Activated CD4-positive, CD25-positive, alpha-beta regulatory T cell treated with anti-CD3 and anti-CD28 coated beads, Interleukin-2, amount 50 U/mL, for 16 hours (primary cell): ENCODE data around the gene DPYSL5.
"Not testable (repeated sequence)": the region's sequence is repeated elsewhere in the genome, so short reads cannot be mapped to it uniquely, and the experiment has no call there.

Source experiments
- DNase-seq: peaks from one replicate; pipeline ENCODE4 v3.0.0-alpha.2; 2020; ENCODE audit warnings: low read depth, low spot score

The DPYSL5 gene

GRCh38 chr2:26875065-26875634, 27.2 kb downstream of the DPYSL5 start:
- no peak for DNase-seq

GRCh38 chr2:26875808-26876207, 27.9 kb downstream of the DPYSL5 start:
- no peak for DNase-seq

GRCh38 chr2:26876260-26876659, 28.3 kb downstream of the DPYSL5 start:
- no peak for DNase-seq

GRCh38 chr2:26877276-26877675, 29.3 kb downstream of the DPYSL5 start:
- no peak for DNase-seq

GRCh38 chr2:26880161-26880560, 32.2 kb downstream of the DPYSL5 start:
- DNase-seq, result no peak

- no peak for DNase-seq
Observed at GRCh38 chr2:26880910-26881435, 33.0 kb downstream of the DPYSL5 start.

GRCh38 chr2:26882220-26882619, 34.3 kb downstream of the DPYSL5 start:
- DNase-seq, result not testable (repeated sequence)

- DNase-seq, result no peak
Observed at GRCh38 chr2:26883956-26884355, 36.0 kb downstream of the DPYSL5 start.

GRCh38 chr2:26884486-26884885, 36.6 kb downstream of the DPYSL5 start:
- DNase-seq, result no peak

GRCh38 chr2:26885651-26886329, 37.9 kb downstream of the DPYSL5 start:
- DNase-seq, result no peak

- DNase-seq, result no peak
Observed at GRCh38 chr2:26886736-26887135, 38.8 kb downstream of the DPYSL5 start.

- no peak for DNase-seq
Observed at GRCh38 chr2:26887151-26887550, 39.2 kb downstream of the DPYSL5 start.

GRCh38 chr2:26889796-26890195, 41.9 kb downstream of the DPYSL5 start:
- DNase-seq, result no peak

- DNase-seq, result no peak
Observed at GRCh38 chr2:26890341-26891000, 42.5 kb downstream of the DPYSL5 start.

GRCh38 chr2:26892133-26892532, 44.2 kb downstream of the DPYSL5 start:
- DNase-seq, result no peak

GRCh38 chr2:26892922-26893524, 45.1 kb downstream of the DPYSL5 start:
- no peak for DNase-seq

GRCh38 chr2:26894136-26894535, 46.2 kb downstream of the DPYSL5 start:
- no peak for DNase-seq

GRCh38 chr2:26897807-26898479, 50.0 kb downstream of the DPYSL5 start:
- no peak for DNase-seq

GRCh38 chr2:26898480-26899078, 50.6 kb downstream of the DPYSL5 start:
- no peak for DNase-seq

GRCh38 chr2:26899500-26900164, 51.7 kb downstream of the DPYSL5 start:
- DNase-seq, result no peak

GRCh38 chr2:26900831-26901321, 52.9 kb downstream of the DPYSL5 start:
- DNase-seq, result no peak
